Bronchial epithelial cell (primary cell): Measurements from ENCODE around the gene FRY. TPM values are rescaled to one million over a fixed set of nuclear protein-coding genes. Genes with fewer than 3 reads are reported as not detected.

Source experiments
- DNase-seq: peaks from one replicate; pipeline ENCODE4 v3.0.0-alpha.2; 2010; ENCODE audit warnings: low read depth
- FAIRE-seq: peaks from 2 replicates; lab custom pipeline; 2011; peaks lifted over from hg19 to GRCh38; lab: Jason Lieb, UNC
- H3K27me3 ChIP-seq: 2 replicates; pipeline ENCODE4 v1.5.1; 2011; ENCODE audit warnings: low read length; ENCODE audit not compliant: control insufficient read depth, insufficient read depth
- H3K36me3 ChIP-seq: 2 replicates; pipeline ENCODE4 v1.5.1; 2011; ENCODE audit warnings: low read length; ENCODE audit not compliant: control insufficient read depth, insufficient read depth
- H3K4me3 ChIP-seq: 2 replicates; pipeline ENCODE4 v1.5.1; 2011; ENCODE audit warnings: mild to moderate bottlenecking, low read depth, low read length, control low read depth
- total RNA-seq: library from RNA; depleted of rRNA; stranded (reverse); fragments of >200 nt; gene quantifications from 2 replicates; pipeline ENCODE4 v1.2.1, GENCODE V29; 2014
- TF ChIP-seq, protein P1 (sequence below): IDR thresholded peaks from 2 replicates; pipeline ENCODE4 v1.5.1; 2011; ENCODE audit warnings: mild to moderate bottlenecking, moderate library complexity, low read length, control low read depth, inconsistent platforms; ENCODE audit not compliant: insufficient read depth, severe bottlenecking

The FRY gene
- total RNA-seq, 1 donor from 2014 or later, result 0.79 TPM

- TF ChIP-seq, protein P1, sequence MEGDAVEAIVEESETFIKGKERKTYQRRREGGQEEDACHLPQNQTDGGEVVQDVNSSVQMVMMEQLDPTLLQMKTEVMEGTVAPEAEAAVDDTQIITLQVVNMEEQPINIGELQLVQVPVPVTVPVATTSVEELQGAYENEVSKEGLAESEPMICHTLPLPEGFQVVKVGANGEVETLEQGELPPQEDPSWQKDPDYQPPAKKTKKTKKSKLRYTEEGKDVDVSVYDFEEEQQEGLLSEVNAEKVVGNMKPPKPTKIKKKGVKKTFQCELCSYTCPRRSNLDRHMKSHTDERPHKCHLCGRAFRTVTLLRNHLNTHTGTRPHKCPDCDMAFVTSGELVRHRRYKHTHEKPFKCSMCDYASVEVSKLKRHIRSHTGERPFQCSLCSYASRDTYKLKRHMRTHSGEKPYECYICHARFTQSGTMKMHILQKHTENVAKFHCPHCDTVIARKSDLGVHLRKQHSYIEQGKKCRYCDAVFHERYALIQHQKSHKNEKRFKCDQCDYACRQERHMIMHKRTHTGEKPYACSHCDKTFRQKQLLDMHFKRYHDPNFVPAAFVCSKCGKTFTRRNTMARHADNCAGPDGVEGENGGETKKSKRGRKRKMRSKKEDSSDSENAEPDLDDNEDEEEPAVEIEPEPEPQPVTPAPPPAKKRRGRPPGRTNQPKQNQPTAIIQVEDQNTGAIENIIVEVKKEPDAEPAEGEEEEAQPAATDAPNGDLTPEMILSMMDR, result no peak
- FAIRE-seq, result no peak
- DNase-seq, result no peak
- Histone ChIP-seq H3K4me3 (no peak overlapping the region), H3K27me3 (no peaks in the 10 kb centered on the region), H3K36me3 (no peaks in the 10 kb centered on the region)
These were observed 110.5 kb downstream of the FRY start for GRCh38 chr13:32142115-32142514.

- H3K27me3 ChIP-seq, result no peaks in the 10 kb centered on the region
- TF ChIP-seq, protein P1, result no peak
- FAIRE-seq, result no peak
- no peaks in the 10 kb centered on the region for H3K36me3 ChIP-seq
- H3K4me3 ChIP-seq, result no peak overlapping the region
- DNase-seq, result peak; percentile 13
These were observed 111.4 kb downstream of the FRY start for GRCh38 chr13:32142956-32143375.

DNA sequence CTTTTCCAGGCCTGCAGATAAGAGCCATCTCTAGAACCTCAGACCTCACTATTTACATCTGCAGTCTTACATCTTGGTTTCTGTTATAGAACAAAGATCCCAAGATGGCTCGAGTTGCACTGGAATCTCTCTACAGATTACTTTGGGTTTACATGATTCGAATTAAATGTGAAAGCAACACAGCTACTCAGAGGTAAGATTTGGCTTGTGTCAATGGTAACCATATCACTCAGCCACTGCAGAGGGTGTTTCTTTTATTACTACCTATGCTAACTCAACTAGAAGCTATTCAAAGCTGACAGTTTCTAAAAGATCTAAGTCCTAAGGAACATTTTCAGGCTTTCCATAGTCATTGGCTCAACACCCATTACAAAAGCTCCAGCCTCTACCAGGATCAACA, 115.6 kb downstream of the FRY start:
- TF ChIP-seq, protein P1, result no peak
- DNase-seq (no peak), FAIRE-seq (no peak)
- Histone ChIP-seq H3K4me3 (no peak overlapping the region), H3K36me3 (no peaks in the 10 kb centered on the region), H3K27me3 (no peaks in the 10 kb centered on the region)

GRCh38 chr13:32147976-32148375, 116.4 kb downstream of the FRY start:
- FAIRE-seq (no peak), DNase-seq (no peak)
- TF ChIP-seq, protein P1, result no peak
- Histone ChIP-seq H3K27me3 (no peaks in the 10 kb centered on the region), H3K4me3 (no peak overlapping the region), H3K36me3 (no peaks in the 10 kb centered on the region)

GRCh38 chr13:32150239-32150638, 118.7 kb downstream of the FRY start:
- Histone ChIP-seq H3K36me3 (no peaks in the 10 kb centered on the region), H3K27me3 (no peaks in the 10 kb centered on the region), H3K4me3 (no peak overlapping the region)
- TF ChIP-seq, protein P1, result no peak
- DNase-seq (no peak), FAIRE-seq (no peak)

DNA sequence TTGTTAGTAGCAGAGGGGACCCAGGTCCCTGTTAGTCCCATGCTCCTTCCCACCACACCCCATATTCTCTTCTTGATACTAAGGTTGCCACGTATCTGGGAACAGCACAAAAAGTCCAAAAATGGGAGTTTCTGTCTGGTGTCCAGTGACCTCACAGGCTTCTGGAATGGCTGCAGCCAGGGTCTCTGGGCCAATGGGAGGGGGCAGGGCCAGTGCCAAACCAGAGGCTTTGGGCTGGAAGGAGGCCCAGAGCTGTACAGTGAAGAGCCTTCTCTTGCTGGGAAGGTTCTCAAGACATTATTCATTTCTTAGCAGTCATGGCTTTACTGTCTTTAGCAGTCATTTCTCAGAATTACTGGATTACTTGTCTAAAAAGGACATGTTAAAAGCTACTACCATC, 119.2 kb downstream of the FRY start:
- H3K4me3 ChIP-seq, result no peak overlapping the region
- no peak for FAIRE-seq
- TF ChIP-seq, protein P1, result no peak
- H3K36me3 ChIP-seq, result no peaks in the 10 kb centered on the region
- H3K27me3 ChIP-seq, result no peaks in the 10 kb centered on the region
- DNase-seq, result no peak
